ENCODE results near the gene KHDC3L. TPM values are rescaled to one million over a fixed set of nuclear protein-coding genes. Genes with fewer than 3 reads are reported as not detected.

Gene KHDC3L
- total and polyA plus RNA-seq, 2 of the 4 experiments (the other 2 are of a cell fraction) = not detected

DNA sequence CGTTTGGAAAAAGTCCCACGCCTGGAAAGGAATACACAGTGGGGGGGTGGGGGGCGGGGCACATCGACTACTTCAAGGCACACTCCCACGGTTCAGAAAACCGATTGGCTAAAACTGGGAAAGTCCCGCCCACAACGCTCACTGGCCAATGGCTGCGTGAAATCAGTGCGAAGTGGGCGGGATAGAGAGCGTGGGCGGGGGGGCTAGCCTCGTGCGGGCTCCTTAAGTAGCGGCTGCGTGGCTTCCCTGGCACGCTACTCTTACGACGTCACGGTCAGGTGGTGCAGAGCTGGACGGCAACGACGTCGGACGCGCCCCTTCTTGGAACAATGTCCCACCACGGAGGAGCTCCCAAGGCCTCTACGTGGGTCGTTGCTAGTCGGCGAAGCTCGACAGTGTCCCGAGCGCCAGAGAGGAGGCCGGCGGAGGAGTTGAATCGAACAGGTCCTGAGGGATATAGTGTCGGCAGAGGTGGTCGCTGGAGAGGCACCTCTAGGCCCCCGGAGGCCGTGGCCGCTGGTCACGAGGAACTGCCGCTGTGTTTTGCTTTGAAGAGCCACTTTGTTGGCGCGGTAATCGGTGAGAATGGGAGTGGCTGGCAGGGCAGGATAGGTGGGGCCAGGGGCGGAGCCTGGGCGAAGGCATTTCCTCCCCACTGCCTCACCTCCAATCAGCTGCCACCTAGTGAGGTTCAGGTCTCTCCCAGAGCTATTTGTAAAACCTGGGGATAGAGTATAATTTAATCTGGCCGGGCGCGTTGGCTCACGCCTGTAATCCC, 32.3 kb downstream of the KHDC3L start, which contains the start of gene DDX43:
Gene DDX43, plus strand, starts transcription at position 252 of the 778 bp plus-strand sequence. Its CDS starts 78 bp downstream, at position 330.
- H3K4me2 ChIP-seq (ENCODE audit: low read depth, low read length) = no peak within 1 kb of the TSS

More for the DNA sequence above, 32.3 kb downstream of the KHDC3L start, which contains the start of gene DDX43:
- Histone ChIP-seq H3K9ac (ENCODE audit: low read depth, low read length) (no peak within 1 kb of the TSS), H2BK15ac (ENCODE audit: low read depth, low read length) (no peak within 1 kb of the TSS), H4K91ac (ENCODE audit: insufficient read depth, low read depth, low read length) (no peak within 1 kb of the TSS), H2BK20ac (ENCODE audit: low read depth, low read length) (no peak within 1 kb of the TSS), H3K4me3 (ENCODE audit: insufficient read depth, low read depth, low read length) (no peak within 1 kb of the TSS), H3K9me3 (ENCODE audit: control insufficient read depth, insufficient read depth, low read length) (no peaks in the 10 kb centered on the region), H2BK120ac (ENCODE audit: low read depth, low read length) (no peak within 1 kb of the TSS), H3K27ac (ENCODE audit: insufficient read depth, low read length) (no peak within 1 kb of the TSS), H3K4ac (ENCODE audit: low read depth, low read length) (no peak within 1 kb of the TSS), H2AK9ac (replicated peaks; ENCODE audit: low read depth, low read length, poor library complexity) (no peak within 1 kb of the TSS), H2AFZ (replicated peaks; ENCODE audit: low read length, poor library complexity) (peak within 1 kb of the TSS; percentile 71), H3K56ac (ENCODE audit: extremely low read depth, insufficient read depth, low read length) (no peak within 1 kb of the TSS), H3K27me3 (ENCODE audit: control insufficient read depth, insufficient read depth, low read length) (no peaks in the 10 kb centered on the region), H3K4me1 (ENCODE audit: control insufficient read depth, insufficient read depth, low read length) (no peaks in the 10 kb centered on the region), H3K23ac (ENCODE audit: low read depth, low read length) (no peak within 1 kb of the TSS), H2BK5ac (ENCODE audit: low read depth, low read length, poor library complexity, severe bottlenecking) (no peak within 1 kb of the TSS), H2AK5ac (ENCODE audit: low read depth, low read length) (no peak within 1 kb of the TSS), H3K36me3 (ENCODE audit: control insufficient read depth, insufficient read depth, low read length) (no peaks in the 10 kb centered on the region), H4K20me1 (ENCODE audit: insufficient read depth, low read length) (no peaks in the 10 kb centered on the region), H3K14ac (replicated peaks; ENCODE audit: low read depth, low read length) (no peak within 1 kb of the TSS), H3K9me1 (ENCODE audit: insufficient read depth, low read length) (no peaks in the 10 kb centered on the region; the same call in 1 of the 2 replicates), H3K79me1 (ENCODE audit: low read depth in 1 of 2, low read length in 2 of 2) (no peaks in the 10 kb centered on the region), H4K8ac (ENCODE audit: low read depth in 2 of 2, low read length in 2 of 2) (no peak within 1 kb of the TSS), H3K18ac (ENCODE audit: low read depth, low read length) (no peak within 1 kb of the TSS), H4K5ac (ENCODE audit: low read depth, low read length) (no peak within 1 kb of the TSS)
- TF ChIP-seq CEBPB (IDR thresholded peaks at IDR 0.05; ENCODE audit: low read depth, low read length) = no peak
- TF ChIP-seq POLR2A (IDR thresholded peaks at IDR 0.05; ENCODE audit: low read depth, low read length) = no peak
- TF ChIP-seq MAZ (IDR thresholded peaks at IDR 0.05; ENCODE audit: borderline replicate concordance, low read depth, low read length) = no peak
- no peak for TF ChIP-seq RFX5 (IDR thresholded peaks at IDR 0.05; ENCODE audit: low read depth, low read length)
- TF ChIP-seq, protein P1, sequence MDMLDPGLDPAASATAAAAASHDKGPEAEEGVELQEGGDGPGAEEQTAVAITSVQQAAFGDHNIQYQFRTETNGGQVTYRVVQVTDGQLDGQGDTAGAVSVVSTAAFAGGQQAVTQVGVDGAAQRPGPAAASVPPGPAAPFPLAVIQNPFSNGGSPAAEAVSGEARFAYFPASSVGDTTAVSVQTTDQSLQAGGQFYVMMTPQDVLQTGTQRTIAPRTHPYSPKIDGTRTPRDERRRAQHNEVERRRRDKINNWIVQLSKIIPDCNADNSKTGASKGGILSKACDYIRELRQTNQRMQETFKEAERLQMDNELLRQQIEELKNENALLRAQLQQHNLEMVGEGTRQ (IDR thresholded peaks at IDR 0.05; ENCODE audit: low read depth, low read length) = no peak
- TF ChIP-seq NFE2L2 (IDR thresholded peaks at IDR 0.05; ENCODE audit: low read depth, low read length) = no peak
- no peak for TF ChIP-seq FOS (IDR thresholded peaks at IDR 0.05; ENCODE audit: low read depth, low read length)
- no TSS peak for BruUV-seq (replicated peaks)
- in situ Hi-C loops (cut with MboI; ENCODE audit: low sequenced_read_pairs) = no loop called here
- 85% methylated on average over 25 of the region's 54 CpGs; no CpG with 5 or more reads in 1 of the 2 experiments for WGBS, 2 experiments (ENCODE audit: extremely low coverage in 2 of 2, insufficient read length in 1 of 2)
- dilution Hi-C loops (cut with HindIII; ENCODE audit: low sequenced_read_pairs, unreplicated experiment) = no loop called here
- ChIA-PET CTCF (no interaction called here), POLR2A (ENCODE audit: unreplicated experiment) (no interaction called here)
- DNase-seq (no peak), ATAC-seq (ENCODE audit: low read depth) (no peak)
- intact Hi-C loops (cut with micrococcal nuclease) = no loop called here
